HG03571 (cell line): ENCODE data around the gene KIF5A.
"Not testable (repeated sequence)": the region's sequence is repeated elsewhere in the genome, so short reads cannot be mapped to it uniquely, and the experiment has no call there.

ENCODE experiments used
- ATAC-seq: cut with Tn5 transposase; IDR thresholded peaks from one replicate; pipeline ENCODE4 v1.9.1; 2021; ENCODE audit not compliant: unreplicated experiment

KIF5A gene

DNA sequence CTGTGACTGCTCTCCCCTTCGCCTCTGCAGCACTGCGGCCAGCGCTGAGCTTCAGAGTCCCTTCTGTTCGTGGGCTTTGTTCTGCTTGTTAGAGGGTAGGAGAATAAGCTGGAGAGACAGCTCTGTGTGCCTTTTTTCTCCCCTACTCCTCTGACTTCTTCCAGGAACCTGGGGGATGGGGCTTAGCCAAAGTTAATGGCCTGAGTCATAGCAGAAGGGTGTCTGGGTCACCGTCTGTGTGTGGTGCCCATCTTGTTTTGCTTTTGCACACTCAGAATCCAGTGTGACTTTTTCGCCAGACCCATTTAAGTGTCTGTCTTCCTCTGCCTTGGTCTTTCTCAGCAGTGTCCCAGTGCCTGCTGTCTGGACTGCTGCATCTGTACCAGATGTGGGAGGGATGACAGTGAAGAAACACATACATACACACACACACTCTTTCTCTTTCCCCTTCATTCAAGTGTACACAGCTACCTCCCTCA, 3.0 kb downstream of the KIF5A start:
- ATAC-seq: no peak

DNA sequence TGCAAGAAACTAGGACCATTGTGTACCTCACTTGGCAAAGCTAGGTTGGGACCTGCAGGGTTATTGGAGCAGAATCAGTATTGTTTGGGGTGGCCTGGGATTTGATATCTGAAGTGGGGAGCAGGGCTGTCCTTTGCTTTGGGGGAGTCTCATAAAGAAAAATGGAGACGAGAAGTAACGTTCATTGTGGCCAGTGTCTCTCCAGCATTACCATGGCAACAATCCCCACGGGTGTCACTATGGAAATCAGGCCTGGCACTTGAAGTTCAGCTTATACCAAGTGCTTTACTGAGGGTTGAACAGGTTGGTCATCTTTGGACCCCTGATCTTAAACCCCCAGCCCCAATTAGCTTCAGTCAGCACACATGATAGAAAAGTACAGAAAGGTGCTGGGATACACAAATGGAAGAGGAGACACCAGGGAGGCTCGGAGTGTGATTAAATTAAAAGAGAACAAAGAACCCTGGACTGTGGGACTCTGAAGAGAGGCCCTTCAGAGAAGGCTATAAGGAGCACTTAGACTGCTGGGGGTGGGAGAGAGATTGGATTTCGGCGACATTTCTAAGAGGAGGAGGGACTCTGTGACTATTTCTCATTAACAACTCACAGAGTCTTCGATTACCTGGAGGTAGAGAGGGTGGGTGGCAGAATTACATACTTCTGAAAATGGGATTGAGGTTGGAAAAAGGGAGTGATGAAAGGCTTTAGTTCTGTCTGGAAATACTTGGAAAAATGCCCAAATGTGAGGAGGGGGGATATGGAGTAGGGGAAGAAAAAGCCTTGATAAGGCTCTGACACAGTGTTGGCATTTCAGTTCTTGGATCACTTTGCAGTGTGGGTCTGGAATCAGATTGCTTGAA, 3.7 kb downstream of the KIF5A start:
- no peak for ATAC-seq

- ATAC-seq: no peak
These were observed 4.6 kb downstream of the KIF5A start for GRCh38 chr12:57554453-57554852.

DNA sequence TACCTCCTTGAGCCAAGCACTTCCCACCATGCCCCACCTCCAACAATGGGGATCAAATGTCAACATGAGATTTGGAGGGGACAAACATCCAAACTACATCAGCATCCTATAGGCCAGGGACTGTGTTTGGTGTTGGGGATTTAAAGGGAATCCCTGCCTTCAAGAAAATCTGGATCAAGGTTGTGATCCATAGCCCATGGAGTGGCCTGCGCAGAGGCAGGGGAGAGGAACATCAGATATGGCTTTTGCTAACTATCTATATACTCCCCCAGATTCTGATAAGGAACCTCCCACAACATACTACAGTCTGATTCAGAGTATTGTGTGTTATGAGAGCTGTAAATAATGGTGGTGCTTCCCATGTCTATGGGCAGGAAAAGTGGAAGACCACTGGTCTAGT, 5.1 kb downstream of the KIF5A start:
- ATAC-seq: no peak

- no peak for ATAC-seq
These were observed 9.0 kb downstream of the KIF5A start for GRCh38 chr12:57558864-57559263.

DNA sequence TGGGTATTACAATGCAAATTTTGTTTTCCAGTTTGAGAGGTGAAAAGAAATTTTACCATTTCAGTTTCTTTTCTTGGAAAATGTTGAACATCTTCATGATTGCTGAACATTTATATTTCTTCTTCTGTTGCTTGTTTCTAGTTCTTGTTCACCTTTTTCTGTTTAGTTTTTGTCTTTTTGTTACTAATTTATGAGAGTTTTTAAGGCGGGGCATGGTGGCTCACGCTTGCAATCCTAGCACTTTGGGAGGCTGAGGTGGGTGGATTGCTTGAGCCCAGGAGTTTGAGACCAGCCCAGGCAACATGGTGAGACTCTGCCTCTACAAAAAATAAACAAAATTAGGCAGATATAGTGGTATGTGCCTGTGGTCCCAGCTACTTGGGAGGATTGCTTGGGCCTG, 10.7 kb downstream of the KIF5A start:
- no peak for ATAC-seq

GRCh38 chr12:57561117-57561516, 11.3 kb downstream of the KIF5A start:
- ATAC-seq: not testable (repeated sequence)

GRCh38 chr12:57563358-57563757, 13.5 kb downstream of the KIF5A start:
- no peak for ATAC-seq

DNA sequence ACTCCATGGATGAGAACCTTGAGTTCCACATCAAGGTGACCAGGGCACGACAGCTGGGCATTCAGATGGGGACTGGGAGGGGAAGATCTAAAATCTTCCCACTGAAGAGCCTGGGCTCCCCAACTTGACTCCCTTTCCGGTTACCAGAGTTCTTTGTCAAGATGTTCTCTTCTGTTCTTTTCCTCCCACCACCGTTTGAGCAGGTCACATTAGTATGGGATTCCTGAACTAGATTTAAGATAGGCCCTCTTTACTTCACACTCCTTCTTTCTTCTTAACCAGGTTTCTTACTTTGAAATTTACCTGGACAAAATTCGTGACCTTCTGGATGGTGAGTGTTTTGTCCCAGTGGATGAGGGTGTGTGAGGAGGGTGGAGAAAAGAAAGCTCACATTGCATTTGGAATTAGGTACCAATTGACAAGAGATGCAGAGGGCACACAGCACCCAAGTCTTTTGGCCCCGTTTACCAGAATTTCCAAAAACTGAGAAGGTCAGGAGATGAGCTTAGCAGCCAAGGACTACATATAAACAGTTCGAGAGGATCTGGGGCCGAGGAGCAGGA, 14.4 kb downstream of the KIF5A start:
- no peak for ATAC-seq

GRCh38 chr12:57568838-57569237, 19.0 kb downstream of the KIF5A start:
- ATAC-seq: no peak

DNA sequence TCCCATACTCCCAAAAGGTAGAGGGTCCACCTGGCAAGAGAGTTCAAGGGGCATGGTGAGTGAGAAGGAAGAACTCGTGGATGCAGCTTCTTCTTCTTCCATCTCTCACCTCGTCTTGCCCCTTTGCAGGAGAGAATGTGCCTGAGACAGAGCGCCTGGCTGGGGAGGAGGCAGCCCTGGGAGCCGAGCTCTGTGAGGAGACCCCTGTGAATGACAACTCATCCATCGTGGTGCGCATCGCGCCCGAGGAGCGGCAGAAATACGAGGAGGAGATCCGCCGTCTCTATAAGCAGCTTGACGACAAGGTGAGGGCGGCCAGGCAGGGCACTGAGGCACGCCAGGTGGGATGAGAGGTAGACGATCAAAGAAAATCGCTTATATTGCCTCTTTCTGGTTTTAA, 20.0 kb downstream of the KIF5A start:
- no peak for ATAC-seq

- not testable (repeated sequence) for ATAC-seq
These were observed 20.6 kb downstream of the KIF5A start for GRCh38 chr12:57570438-57570837.

DNA sequence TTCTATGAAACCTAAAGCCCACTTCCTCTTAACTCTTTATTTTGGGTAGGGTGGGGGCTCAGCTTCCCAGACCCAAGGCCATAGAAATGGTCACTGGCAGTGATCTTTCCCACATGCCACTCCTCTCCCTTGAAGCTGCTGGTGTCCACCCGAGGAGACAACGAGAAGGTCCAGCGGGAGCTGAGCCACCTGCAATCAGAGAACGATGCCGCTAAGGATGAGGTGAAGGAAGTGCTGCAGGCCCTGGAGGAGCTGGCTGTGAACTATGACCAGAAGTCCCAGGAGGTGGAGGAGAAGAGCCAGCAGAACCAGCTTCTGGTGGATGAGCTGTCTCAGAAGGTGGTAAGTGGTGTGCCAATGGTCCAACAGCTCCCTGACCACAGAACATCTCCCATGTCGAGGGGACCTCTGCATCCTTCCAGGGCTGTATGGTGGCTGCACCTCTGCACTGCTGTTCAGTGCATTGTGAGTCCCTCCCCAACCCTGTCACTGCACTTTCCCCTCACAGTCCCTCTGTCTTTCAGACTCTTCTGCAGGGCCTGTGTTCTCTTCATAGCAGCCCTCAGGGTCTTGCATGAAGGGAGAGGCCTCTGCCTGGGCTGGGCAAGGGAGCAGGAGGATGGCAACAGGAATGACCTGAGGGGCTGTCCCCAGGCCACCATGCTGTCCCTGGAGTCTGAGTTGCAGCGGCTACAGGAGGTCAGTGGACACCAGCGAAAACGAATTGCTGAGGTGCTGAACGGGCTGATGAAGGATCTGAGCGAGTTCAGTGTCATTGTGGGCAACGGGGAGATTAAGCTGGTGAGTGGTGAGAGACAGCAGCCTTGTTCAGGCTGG, 22.3 kb downstream of the KIF5A start:
- no peak for ATAC-seq

DNA sequence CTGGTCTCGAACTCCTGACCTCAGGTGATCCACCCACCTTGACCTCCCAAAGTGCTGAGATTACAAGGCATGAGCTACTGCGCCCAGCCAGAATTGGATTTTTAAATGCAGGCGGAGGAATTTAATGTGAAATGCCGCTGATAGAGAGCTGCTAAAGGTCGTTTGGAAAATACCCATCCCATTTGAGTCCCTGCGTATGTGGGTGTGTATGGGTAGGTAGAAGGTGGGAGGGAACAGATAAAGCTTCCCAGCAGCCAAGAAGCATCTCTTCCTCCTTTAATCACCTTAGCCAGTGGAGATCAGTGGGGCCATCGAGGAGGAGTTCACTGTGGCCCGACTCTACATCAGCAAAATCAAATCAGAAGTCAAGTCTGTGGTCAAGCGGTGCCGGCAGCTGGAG, 25.0 kb downstream of the KIF5A start:
- ATAC-seq: no peak

DNA sequence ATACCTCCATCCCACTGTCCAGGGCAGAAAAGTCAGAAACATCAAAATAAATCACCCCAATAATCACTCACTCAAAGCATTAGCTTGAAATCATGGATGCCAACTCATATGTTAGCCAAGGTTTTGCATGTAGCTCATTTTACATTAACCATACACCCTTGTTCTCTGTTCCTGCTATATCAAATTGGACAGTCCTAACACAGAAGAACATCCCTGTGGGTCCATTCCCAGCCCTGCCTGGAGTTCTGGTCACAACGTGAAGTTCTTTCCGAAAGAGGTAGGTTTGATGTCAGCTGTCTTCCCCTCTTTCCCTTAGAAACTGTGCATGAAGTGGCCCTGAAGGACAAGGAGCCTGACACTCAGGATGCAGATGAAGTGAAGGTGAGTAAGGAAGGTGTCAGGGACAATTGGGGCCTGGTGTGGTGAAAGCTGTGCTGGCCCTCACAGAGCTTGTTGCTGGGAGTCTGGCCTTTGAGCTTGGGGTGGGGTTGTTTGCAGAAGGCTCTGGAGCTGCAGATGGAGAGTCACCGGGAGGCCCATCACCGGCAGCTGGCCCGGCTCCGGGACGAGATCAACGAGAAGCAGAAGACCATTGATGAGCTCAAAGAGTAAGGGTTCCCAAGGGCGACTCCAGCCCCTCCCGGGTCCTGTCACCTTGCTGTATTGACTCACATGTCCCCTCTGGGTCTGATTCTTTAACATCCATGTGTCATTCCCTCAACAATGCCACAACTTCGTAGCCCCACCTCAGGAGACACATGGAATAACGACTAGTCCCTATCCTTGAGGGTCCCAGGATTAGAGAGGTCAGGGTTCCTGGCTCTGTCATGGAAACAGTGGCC, 26.1 kb downstream of the KIF5A start:
- ATAC-seq: no peak

DNA sequence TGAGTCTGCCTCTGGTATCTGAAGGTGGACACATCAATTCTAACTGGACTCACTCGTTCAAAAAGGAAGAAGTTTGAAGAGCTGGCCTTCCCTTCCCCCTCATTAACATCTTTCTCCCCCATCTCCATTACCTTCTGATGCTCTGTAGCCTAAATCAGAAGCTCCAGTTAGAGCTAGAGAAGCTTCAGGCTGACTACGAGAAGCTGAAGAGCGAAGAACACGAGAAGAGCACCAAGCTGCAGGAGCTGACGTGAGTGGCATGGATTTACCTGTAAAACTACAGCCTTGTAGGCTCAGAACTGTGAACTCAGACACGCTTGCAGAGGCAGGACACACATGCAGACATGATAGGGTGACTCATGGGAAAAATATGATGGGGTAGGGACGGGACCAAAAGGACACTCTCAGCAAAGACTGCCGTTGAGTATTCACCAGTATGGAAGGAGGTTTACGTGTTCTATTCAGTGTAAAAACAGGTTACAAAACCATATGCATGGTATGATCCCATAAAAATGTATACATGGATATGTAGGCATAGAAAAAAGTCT, 26.8 kb downstream of the KIF5A start:
- ATAC-seq: no peak

DNA sequence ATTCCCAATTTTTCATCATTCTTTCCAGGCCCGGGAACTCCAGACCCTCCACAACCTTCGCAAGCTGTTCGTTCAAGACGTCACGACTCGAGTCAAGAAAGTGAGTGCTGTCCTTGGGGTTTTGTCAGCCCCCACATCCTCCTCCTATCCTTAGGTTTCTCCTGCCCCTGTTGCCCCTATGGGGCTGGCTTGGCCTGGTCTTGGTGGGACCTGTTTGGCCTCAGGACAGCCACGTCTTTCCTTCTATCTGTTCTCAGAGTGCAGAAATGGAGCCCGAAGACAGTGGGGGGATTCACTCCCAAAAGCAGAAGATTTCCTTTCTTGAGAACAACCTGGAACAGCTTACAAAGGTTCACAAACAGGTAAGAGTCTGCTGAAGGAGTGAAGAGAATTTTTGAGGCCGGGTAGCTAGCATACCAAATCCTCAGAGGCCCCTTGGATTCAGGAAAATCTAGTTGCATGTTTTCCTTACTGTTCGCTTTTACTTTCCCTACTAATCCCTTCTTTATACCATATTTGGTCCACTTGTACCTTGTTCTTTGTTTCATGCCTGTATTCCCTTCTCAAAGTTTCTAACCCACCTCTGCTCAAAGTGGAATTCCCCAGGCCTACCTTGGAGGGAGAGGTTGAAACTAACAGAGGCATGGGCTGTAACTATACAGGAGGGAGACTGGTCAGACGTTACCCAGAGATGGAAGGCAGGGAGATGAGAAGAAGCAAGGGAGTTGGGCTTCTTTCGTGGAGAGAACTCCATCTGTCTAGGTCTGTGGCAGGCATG, 28.3 kb downstream of the KIF5A start:
- ATAC-seq: no peak

GRCh38 chr12:57579011-57579410, 29.2 kb downstream of the KIF5A start:
- no peak for ATAC-seq

- no peak for ATAC-seq
These were observed 30.0 kb downstream of the KIF5A start for GRCh38 chr12:57579677-57580465.
